CD14-positive monocyte (primary cell): ENCODE data around the gene TMEM169. TPM values are rescaled to one million over a fixed set of nuclear protein-coding genes. Genes with fewer than 3 reads are reported as not detected.

Experiments used
- DNase-seq, 3 donors: peaks; one replicate each; pipeline ENCODE4 v3.0.0-alpha.2; 2011 to 2022
- H2AFZ ChIP-seq: 2 replicates; pipeline ENCODE4 v1.6.0; 2012; ENCODE audit warnings: mild to moderate bottlenecking, low read depth, low read length, inconsistent platforms; ENCODE audit not compliant: insufficient read depth, poor library complexity, severe bottlenecking
- H3K27ac ChIP-seq, 2 donors: 1 replicate in 1 of 2; 2 replicates in 1 of 2; pipeline ENCODE4 v1.5.1; 2012 to 2013; ENCODE audit warnings: low read length in 2 of 2, control low read depth in 1 of 2, inconsistent platforms in 1 of 2, low read depth in 1 of 2, mild to moderate bottlenecking in 1 of 2
- H3K27me3 ChIP-seq, 2 donors: one replicate each; pipeline versions ENCODE4 v1.6.0 to v1.6.1; 2011 to 2013; ENCODE audit warnings: low read length in 2 of 2; ENCODE audit not compliant: control insufficient read depth in 2 of 2, insufficient read depth in 2 of 2
- H3K36me3 ChIP-seq, 2 donors: replicated peaks in 1 of 2; 1 replicate in 1 of 2; 2 replicates in 1 of 2; pipeline versions ENCODE4 v1.5.1 to v1.6.1; 2012 to 2013; ENCODE audit warnings: low read length in 2 of 2, control low read depth in 1 of 2, inconsistent platforms in 1 of 2, mild to moderate bottlenecking in 1 of 2; ENCODE audit not compliant: insufficient read depth in 2 of 2, control insufficient read depth in 1 of 2
- H3K4me1 ChIP-seq, 2 donors: 1 replicate in 1 of 2; 2 replicates in 1 of 2; pipeline versions ENCODE4 v1.5.1 to v1.6.1; 2012 to 2013; ENCODE audit warnings: low read length in 2 of 2, control low read depth in 1 of 2, inconsistent platforms in 1 of 2, mild to moderate bottlenecking in 1 of 2, moderate library complexity in 1 of 2; ENCODE audit not compliant: insufficient read depth in 2 of 2, control insufficient read depth in 1 of 2
- H3K4me2 ChIP-seq: replicated peaks from 2 replicates; pipeline ENCODE3; 2012; ENCODE audit warnings: low read length, moderate library complexity, mild to moderate bottlenecking; ENCODE audit not compliant: poor library complexity, severe bottlenecking; ENCODE audit errors: extremely low read depth
- H3K4me3 ChIP-seq, 3 experiments: fragments of 200-600 bp in 1 of 3; sonication (generic) in 1 of 3; replicated peaks in 1 of 3; 1 replicate in 2 of 3; 2 replicates in 1 of 3; pipeline ENCODE4 v1.5.1; 2011 to 2013; ENCODE audit warnings: low read length in 3 of 3, mild to moderate bottlenecking in 3 of 3, control low read depth in 2 of 3, low read depth in 2 of 3, inconsistent platforms in 1 of 3, moderate library complexity in 1 of 3
- H3K79me2 ChIP-seq: 2 replicates; pipeline ENCODE4 v1.6.0; 2012; ENCODE audit warnings: mild to moderate bottlenecking, control low read depth, inconsistent platforms, low read length, moderate library complexity; ENCODE audit not compliant: insufficient read depth
- H3K9ac ChIP-seq: 2 replicates; pipeline ENCODE4 v1.6.0; 2017; ENCODE audit warnings: low read length, mild to moderate bottlenecking; ENCODE audit not compliant: insufficient read depth, poor library complexity, severe bottlenecking
- H3K9me3 ChIP-seq, 2 donors: replicated peaks in 1 of 2; 1 replicate in 1 of 2; 2 replicates in 1 of 2; pipeline versions ENCODE4 v1.5.1 to v1.6.1; 2012 to 2013; ENCODE audit warnings: low read length in 2 of 2, control low read depth in 1 of 2; ENCODE audit not compliant: control insufficient read depth in 1 of 2, insufficient read depth in 1 of 2
- H4K20me1 ChIP-seq: 2 replicates; pipeline ENCODE4 v1.6.0; 2012; ENCODE audit warnings: mild to moderate bottlenecking, low read length, control low read depth, moderate library complexity; ENCODE audit not compliant: insufficient read depth
- H3K27ac Mint-ChIP-seq, 7 donors: one replicate each; pipeline ENCODE4 v1.8.0; 2020; ENCODE audit warnings: mild to moderate bottlenecking in 7 of 7, mixed read lengths in 7 of 7, moderate library complexity in 6 of 7, inconsistent platforms in 2 of 7
- H3K27me3 Mint-ChIP-seq, 3 donors: one replicate each; pipeline ENCODE4 v1.8.0; 2021 to 2022; ENCODE audit warnings: low read depth in 3 of 3, mild to moderate bottlenecking in 3 of 3, mixed read lengths in 3 of 3, moderate library complexity in 3 of 3, inconsistent platforms in 1 of 3
- H3K36me3 Mint-ChIP-seq, 2 donors: one replicate each; pipeline ENCODE4 v1.8.0; 2020; ENCODE audit warnings: mixed read lengths in 2 of 2, inconsistent platforms in 1 of 2, mild to moderate bottlenecking in 1 of 2
- H3K4me1 Mint-ChIP-seq: one replicate; pipeline ENCODE4 v1.8.0; 2020; ENCODE audit warnings: mild to moderate bottlenecking, mixed read lengths
- H3K4me3 Mint-ChIP-seq, 2 donors: one replicate each; pipeline ENCODE4 v1.8.0; 2020; ENCODE audit warnings: mild to moderate bottlenecking in 2 of 2, mixed read lengths in 2 of 2, moderate library complexity in 1 of 2
- H3K9me3 Mint-ChIP-seq, 7 donors: one replicate each; pipeline ENCODE4 v1.8.0; 2020 to 2022; ENCODE audit warnings: mixed read lengths in 7 of 7, mild to moderate bottlenecking in 6 of 7, moderate library complexity in 6 of 7, inconsistent platforms in 2 of 7
- CTCF ChIP-seq: fragments of 200-600 bp; IDR thresholded peaks from one replicate; pipeline ENCODE4 v1.8.0; 2022; ENCODE audit warnings: antibody characterized with exemption, mild to moderate bottlenecking
- WGBS: methylation state at CpG from one replicate; pipeline ENCODE4 v1.1.5; 2013; ENCODE audit warnings: missing lambda C conversion rate; ENCODE audit not compliant: insufficient coverage; 5-methylcytosine and 5-hydroxymethylcytosine counted together
- intact Hi-C, 2 donors: fragments of 100-400 bp; cut with micrococcal nuclease; formaldehyde crosslinking; loops; one replicate each; pipeline versions ENCODE4 v1.15.0 to v1.15.1; 2023
- polyA plus RNA-seq, 3 donors: library from polyadenylated mRNA; depleted of rRNA in 1 of 3; unstranded in 2 of 3; stranded (reverse) in 1 of 3; fragments of 300-500 nt in 2 of 3; fragments of >200 nt in 1 of 3; fragmentation: Illumina TruSeq in 2 of 3; gene quantifications; 1 replicate in 2 of 3; 2 replicates in 1 of 3; pipeline ENCODE4 v1.2.3, GENCODE V29; 2012 to 2021

TMEM169 gene
- polyA plus RNA-seq, 3 donors: 0.24 to 0.92 (median 0.74) TPM

DNA sequence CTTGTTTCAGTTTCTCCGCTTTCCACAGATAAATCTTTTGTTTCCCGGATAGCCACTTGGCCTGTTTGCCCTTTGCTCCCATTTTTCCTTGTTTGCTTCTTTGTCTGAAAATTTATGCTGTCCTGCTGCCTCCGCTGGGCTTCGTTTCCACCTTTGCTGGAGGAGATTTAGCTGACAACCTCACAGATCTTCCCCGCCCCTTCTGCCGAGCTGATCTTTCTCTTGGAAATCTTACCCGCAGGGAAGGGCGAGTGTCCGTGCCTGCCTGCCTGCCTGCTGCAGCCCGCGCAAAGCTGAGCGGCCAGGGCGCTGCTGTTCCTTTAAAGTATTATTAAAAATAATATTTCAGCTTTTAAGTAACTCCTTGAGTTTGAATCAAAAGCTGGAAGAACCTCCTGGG, 26.0 kb downstream of the TMEM169 start:
- Histone ChIP-seq H3K36me3 (peaks cover 13 to 19% of the 10 kb centered on the region in 2 donors), H3K4me1 (peaks cover 19 to 22% of the 10 kb centered on the region in 2 donors), H3K27ac (no peak overlapping the region), H3K9ac (no peak overlapping the region), H3K79me2 (peaks cover 37% of the 10 kb centered on the region), H3K4me2 (no peak overlapping the region), H3K9me3 (no peaks in the 10 kb centered on the region), H3K27me3 (no peaks in the 10 kb centered on the region), H4K20me1 (peaks cover 18% of the 10 kb centered on the region), H2AFZ (peak overlapping the region; percentile 48), H3K4me3 (no peak overlapping the region)
- TF ChIP-seq CTCF: no peak
- no peak for DNase-seq
- H3K27me3 Mint-ChIP-seq: peaks cover 0 to 4% (median 3%) of the 10 kb centered on the region in 3 donors
- 93% methylated on average over 5 of the region's 13 CpGs for WGBS
- intact Hi-C loops: no loop called here
- no peak overlapping the region for H3K4me3 Mint-ChIP-seq
- peaks cover 29% of the 10 kb centered on the region for H3K4me1 Mint-ChIP-seq
- peaks cover 0 to 4% (median 0%) of the 10 kb centered on the region in 7 donors for H3K9me3 Mint-ChIP-seq
- H3K27ac Mint-ChIP-seq: peak overlapping the region in 1 of 7 donors; percentile 21
- peaks cover 15 to 18% of the 10 kb centered on the region in 2 donors for H3K36me3 Mint-ChIP-seq

- peaks cover 0 to 4% (median 0%) of the 10 kb centered on the region in 7 donors for H3K9me3 Mint-ChIP-seq
- Histone ChIP-seq H3K4me3 (peak overlapping the region; percentile 34 to 96 (median 85)), H3K27me3 (no peaks in the 10 kb centered on the region), H3K36me3 (peaks cover 19 to 25% of the 10 kb centered on the region in 2 donors), H2AFZ (peak overlapping the region; percentile 62), H3K4me1 (peaks cover 19 to 24% of the 10 kb centered on the region in 2 donors), H3K4me2 (peak overlapping the region; percentile 86), H3K27ac (peak overlapping the region; percentile 65 to 92), H3K79me2 (peaks cover 43% of the 10 kb centered on the region), H3K9me3 (no peaks in the 10 kb centered on the region), H3K9ac (peak overlapping the region; percentile 92), H4K20me1 (peaks cover 24% of the 10 kb centered on the region)
- H3K4me1 Mint-ChIP-seq: peaks cover 29% of the 10 kb centered on the region
- no peak for DNase-seq
- intact Hi-C loops: no loop called here
- no peak for TF ChIP-seq CTCF
- peaks cover 0 to 4% (median 3%) of the 10 kb centered on the region in 3 donors for H3K27me3 Mint-ChIP-seq
- peak overlapping the region; percentile 27 to 100 for H3K4me3 Mint-ChIP-seq
- peaks cover 22 to 25% of the 10 kb centered on the region in 2 donors for H3K36me3 Mint-ChIP-seq
- 95% methylated on average over 3 of the region's 6 CpGs for WGBS
- H3K27ac Mint-ChIP-seq: peak overlapping the region in 5 of 7 donors; percentile 50 to 99 (median 98)
These were observed 26.7 kb downstream of the TMEM169 start for GRCh38 chr2:216108310-216108966.
